RWPE1 (cell line): ENCODE results near the gene SLIT1.
A peak's percentile ranks its signal among the peaks of the same experiment; 100 is the strongest.

Experiments
- CTCF ChIA-PET: fragments of 350-600 bp; sonication (Branson Sonifier 250); formaldehyde crosslinking; extraction: SDS; loops from one replicate; lab custom pipeline; 2021; lab: Yijun Ruan, JAX
- POLR2A ChIA-PET: fragments of 400-600 bp; formaldehyde crosslinking; extraction: SDS; loops from one replicate; lab custom pipeline; 2020; ENCODE audit warnings: antibody characterized with exemption; ENCODE audit not compliant: low non-redundant PET; lab: Yijun Ruan, JAX
- DNase-seq: peaks from one replicate; pipeline ENCODE4 v3.0.0; 2012; ENCODE audit warnings: low spot score
- H3K27ac ChIP-seq: fragments of 450-650 bp; 2 replicates; pipeline ENCODE4 v1.5.1; 2017
- TF ChIP-seq, protein P1 (sequence below): fragments of 450-650 bp; conservative IDR thresholded peaks from 2 replicates; pipeline ENCODE4 v1.5.1; 2017; ENCODE audit warnings: low read depth, mild to moderate bottlenecking

Gene SLIT1

DNA sequence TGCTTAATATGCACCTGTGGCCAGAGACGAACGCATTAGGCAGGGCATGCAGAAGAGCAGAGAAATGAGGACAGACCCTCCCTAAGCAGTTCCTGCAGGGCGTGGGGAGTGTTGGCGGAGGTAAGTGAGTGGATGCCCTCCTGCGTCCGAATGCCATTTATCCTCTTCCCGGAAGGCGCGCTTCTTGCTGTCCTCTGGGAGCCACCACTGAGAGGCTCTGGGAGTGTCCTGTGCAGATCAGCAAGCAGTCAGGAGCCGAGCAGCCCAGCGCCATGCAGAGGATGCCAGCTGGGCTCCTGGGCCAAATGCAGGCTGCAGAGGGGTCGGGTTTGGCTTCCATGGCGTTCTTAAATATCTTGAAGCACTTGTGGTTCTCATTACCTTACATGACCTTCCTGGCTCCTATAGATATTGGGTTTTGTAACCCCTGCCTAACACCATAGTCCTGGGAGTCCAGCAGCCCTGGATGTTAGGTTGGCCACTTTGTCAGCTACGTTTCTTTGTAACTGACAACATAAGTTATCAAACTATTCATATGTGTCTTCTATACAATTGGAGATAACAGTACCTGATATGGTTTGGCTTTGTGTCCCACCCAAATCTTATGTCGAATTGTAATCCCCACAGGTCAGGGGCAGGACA is 30.0 kb upstream of the SLIT1 start:
- TF ChIP-seq, protein P1, sequence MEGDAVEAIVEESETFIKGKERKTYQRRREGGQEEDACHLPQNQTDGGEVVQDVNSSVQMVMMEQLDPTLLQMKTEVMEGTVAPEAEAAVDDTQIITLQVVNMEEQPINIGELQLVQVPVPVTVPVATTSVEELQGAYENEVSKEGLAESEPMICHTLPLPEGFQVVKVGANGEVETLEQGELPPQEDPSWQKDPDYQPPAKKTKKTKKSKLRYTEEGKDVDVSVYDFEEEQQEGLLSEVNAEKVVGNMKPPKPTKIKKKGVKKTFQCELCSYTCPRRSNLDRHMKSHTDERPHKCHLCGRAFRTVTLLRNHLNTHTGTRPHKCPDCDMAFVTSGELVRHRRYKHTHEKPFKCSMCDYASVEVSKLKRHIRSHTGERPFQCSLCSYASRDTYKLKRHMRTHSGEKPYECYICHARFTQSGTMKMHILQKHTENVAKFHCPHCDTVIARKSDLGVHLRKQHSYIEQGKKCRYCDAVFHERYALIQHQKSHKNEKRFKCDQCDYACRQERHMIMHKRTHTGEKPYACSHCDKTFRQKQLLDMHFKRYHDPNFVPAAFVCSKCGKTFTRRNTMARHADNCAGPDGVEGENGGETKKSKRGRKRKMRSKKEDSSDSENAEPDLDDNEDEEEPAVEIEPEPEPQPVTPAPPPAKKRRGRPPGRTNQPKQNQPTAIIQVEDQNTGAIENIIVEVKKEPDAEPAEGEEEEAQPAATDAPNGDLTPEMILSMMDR = no peak
- DNase-seq = no peak
- no peak overlapping the region for H3K27ac ChIP-seq
- CTCF ChIA-PET = interaction anchor here (1.2 kb wide), 1 partner anchor 19 kb away, joined by 3 read pairs; no protein-coding TSS in a partner anchor
- POLR2A ChIA-PET = no interaction called here

DNA sequence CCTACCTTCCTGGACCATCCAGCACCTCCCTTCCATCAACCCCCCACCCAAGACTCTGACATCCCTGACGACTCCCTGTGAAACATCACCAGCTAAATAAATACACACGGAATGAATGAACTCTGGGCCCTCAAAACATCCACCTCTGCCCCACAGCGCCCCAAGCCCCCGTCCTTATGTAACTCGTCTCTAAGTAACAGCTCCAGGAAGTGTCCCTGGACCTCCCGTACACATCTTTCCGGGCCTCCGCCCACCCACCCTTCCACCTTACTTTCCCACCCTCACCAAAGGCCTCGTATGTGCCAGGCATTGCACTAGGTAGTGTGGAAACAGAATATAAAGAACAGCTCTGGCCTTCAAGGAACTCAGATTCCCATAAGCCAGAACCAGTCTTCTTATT is 27.7 kb upstream of the SLIT1 start:
- no peak for DNase-seq
- CTCF ChIA-PET = interaction anchor here (1.1 to 4.5 kb wide), 3 partner anchors 17 to 177 kb away, joined by 3 to 77 read pairs (median 3); no protein-coding TSS in a partner anchor
- TF ChIP-seq, protein P1 = no peak
- no peak overlapping the region for H3K27ac ChIP-seq
- POLR2A ChIA-PET = no interaction called here

DNA sequence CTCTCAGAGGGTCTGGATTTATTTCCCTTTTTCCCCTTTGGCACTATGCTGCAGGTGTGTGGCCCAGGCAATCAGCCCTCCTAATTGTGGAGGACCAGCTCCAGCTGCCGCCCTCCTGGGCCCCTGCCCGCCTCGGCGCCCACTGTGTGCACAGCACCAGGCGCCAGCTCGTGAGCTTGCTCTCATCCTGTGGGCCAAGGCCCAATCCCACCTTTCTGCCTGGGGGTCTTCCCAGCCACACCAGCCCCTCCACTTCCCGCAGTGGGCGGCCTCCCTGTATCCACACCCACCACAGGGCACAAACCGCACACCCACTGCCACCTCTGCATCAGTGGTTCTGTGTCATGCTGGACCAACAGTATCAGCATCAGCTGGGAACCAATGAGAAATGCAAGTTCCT is 25.5 kb upstream of the SLIT1 start:
- H3K27ac ChIP-seq = no peak overlapping the region
- CTCF ChIA-PET = interaction anchor here (0.6 to 4.5 kb wide), 31 partner anchors 9 to 1187 kb away, joined by 3 to 77 read pairs (median 5); partner anchors contain the start of gene SLIT1
- no peak for DNase-seq
- POLR2A ChIA-PET = interaction anchor here (0.6 to 1.0 kb wide), 3 partner anchors 9 to 173 kb away, joined by 3 read pairs; no protein-coding TSS in a partner anchor
- TF ChIP-seq, protein P1 = no peak

DNA sequence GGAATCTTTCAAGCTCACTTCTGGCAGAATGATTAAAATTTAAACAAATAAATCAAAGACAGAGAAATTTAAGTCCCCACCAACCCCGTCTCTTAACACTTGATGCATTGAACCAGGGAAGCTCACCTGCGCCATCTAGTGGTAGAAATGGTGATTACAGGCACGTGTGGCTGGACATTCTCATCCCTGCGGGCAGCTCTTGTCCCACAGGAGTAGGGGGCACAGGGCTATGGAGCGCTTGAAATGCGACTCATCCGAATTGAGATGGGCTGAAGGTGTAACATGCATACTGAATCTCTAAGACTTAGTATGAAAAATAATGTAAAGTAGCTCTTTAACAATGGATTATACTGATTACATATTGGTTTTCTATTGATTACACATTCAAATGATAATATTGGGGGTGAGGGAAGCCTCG is 24.8 kb upstream of the SLIT1 start:
- ChIA-PET POLR2A (interaction anchor here (0.6 to 1.0 kb wide), 3 partner anchors 10 to 172 kb away, joined by 3 read pairs; no protein-coding TSS in a partner anchor), CTCF (interaction anchor here (0.5 to 4.5 kb wide), 46 partner anchors 9 to 1410 kb away, joined by 3 to 77 read pairs (median 4); partner anchors contain the start of gene SLIT1)
- peak; percentile 70 for DNase-seq

DNA sequence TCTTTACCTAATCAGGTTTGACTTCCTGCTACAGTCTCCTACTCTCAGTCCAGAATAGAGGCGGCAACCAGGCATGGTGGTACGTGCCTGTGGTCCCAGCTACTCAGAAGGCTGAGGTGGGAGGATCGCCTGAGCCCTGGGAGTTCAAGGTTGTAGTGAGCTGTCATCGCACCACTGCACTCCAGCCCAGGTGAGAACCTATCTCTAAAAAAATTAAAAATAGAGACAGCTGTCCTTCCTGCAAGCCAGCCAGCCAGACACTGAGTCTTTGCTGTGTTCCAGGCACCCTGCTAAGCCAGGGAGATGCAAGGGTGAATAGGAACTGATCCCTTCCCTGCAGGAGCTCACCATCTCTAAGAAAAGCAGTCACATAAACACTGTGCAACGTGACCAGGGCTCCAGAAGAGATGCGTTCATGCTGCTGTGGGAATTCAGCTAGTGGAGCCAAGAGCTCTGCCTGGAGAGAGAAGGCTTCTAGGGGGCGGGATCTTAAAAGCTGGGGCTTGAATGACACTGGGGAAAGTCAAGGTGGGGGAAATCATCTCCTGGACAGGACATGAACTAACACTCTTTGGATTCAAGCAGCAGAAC is 22.1 kb upstream of the SLIT1 start:
- H3K27ac ChIP-seq = no peak overlapping the region
- DNase-seq = no peak
- TF ChIP-seq, protein P1 = no peak
- ChIA-PET CTCF (interaction anchor here (0.7 to 4.4 kb wide), 5 partner anchors 11 to 833 kb away, joined by 5 to 36 read pairs (median 27); no protein-coding TSS in a partner anchor), POLR2A (no interaction called here)

More for the DNA sequence above, 24.8 kb upstream of the SLIT1 start:
- H3K27ac ChIP-seq = no peak overlapping the region
- TF ChIP-seq, protein P1 = peak; percentile 96

DNA sequence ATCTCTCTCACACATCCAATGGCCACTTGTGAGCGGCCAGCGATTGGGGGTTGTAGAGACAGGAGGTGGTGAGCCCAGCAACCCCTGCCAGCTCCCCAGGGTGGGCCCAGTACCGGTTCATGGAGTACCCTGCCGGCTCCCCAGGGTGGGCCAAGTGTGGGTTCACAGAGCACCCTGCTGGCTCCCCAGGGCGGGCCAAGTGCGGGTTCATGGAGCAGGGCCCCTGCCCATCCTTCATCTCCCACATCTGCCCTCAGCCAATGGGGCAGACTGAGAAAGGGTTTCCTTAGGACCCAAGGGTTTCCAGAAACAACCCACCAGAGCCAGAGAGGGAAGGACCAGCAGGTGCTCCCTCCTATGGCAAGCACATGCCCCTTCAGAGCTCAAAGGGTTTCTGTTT is 21.4 kb upstream of the SLIT1 start:
- H3K27ac ChIP-seq = no peak overlapping the region
- DNase-seq = no peak
- ChIA-PET POLR2A (no interaction called here), CTCF (interaction anchor here (0.7 to 4.4 kb wide), 4 partner anchors 10 to 832 kb away, joined by 3 to 31 read pairs (median 16); no protein-coding TSS in a partner anchor)
- TF ChIP-seq, protein P1 = no peak
